ENCODE data around the gene LBHD2. TPM values are rescaled to one million over a fixed set of nuclear protein-coding genes. Genes with fewer than 3 reads are reported as not detected.

Gene LBHD2
- total RNA-seq, 1 donor from 2014 or later: 3.1 TPM

- DNase-seq (ENCODE audit: low spot score): no peak
Observed at GRCh38 chr14:103068351-103069073, 15.5 kb upstream of the LBHD2 start.

DNA sequence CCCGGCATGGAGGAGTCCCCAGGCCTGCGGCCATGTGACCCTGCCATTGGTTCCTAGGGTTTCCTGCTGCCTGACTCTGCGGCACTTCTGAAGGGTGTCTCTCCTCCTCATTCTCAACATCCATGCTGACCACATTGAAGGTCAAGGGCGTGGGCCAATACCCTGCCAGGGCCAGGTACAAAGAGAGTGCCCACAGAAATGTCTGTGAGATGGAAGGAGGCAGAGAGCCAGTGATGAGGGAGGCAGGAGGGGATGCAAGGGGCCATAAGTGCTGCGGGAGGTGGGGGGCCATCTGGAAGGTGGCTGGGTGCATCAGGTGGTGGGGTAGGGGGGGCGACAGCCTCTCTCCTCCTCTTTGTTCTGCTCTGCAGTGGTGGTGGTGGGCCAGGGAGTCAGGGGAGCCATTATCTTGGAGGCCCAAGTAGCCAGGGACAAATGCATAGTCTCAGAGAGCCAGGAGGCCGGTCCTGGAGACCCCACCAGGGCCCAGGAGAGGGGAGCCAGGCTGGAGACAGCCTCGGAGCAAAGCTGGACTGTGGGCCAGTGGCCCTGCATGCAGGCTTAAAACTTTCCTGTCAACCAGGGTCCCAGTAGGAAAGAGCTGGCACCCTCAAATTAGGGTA is 13.6 kb upstream of the LBHD2 start:
- DNase-seq (ENCODE audit: low spot score): peak; percentile 85

DNA sequence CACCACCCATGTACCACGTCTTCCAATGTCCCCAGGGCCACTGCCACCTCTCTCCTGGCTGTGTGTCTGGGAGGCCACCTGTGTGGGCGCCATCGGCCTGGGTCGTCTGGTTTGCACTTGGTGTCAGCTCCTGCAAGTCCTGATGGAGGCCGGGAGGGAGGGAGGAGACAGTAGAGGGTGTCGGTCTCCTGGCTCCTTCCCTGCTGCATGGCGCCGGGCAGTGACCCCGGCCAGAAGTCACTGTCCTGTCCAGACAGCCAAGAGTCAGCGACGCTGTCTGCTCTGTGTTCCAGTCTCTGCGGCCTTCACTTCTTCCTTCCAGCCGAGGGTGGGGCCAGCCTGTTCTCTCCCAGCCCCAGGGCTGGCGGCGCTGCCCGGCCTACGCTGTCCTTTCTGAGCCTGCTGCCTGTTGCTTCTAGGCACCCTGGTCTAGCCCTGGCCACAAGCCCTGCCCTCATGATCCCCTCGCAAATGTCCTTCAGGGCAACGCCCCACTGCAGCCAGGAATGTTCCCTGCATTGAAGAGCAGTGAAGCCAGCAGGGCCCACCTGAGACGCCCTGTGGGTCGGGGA is 13.0 kb upstream of the LBHD2 start:
- peak; percentile 84 for DNase-seq (ENCODE audit: low spot score)

DNA sequence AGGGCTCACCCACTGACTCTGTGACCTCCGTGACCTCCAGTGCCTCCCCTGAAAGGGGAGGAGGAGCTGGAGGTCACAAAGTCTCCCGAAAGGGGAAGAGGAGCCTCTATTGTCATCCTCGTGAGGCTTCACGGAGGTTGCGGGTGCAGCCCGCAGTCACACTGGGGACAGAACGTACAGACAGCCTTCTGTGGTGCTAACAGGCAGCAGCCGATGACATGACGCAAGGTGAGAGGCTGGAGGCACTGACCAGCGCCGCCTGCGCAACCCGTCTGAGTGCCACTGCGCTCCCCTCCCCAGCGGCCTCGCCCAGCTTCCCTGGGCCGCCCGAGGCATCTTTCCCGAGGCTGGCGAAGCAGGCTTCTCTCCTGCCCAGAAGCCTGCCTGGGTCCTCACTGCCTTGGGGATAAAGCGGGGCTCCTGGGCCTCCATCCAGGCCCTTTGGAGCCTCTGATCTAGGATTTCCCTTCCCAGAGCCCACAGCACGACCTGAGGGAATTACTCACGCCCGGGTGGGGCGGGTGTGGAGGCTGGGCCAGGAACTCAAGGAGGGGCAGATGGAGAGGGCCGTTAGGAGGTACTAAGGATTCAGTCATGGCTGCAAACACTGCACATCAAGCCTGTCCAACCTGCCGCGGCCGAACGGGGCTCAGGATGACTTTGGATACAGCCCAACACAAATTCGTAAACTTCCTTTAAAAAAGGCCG is 12.3 kb upstream of the LBHD2 start:
- peak; percentile 88 for DNase-seq (ENCODE audit: low spot score)

DNA sequence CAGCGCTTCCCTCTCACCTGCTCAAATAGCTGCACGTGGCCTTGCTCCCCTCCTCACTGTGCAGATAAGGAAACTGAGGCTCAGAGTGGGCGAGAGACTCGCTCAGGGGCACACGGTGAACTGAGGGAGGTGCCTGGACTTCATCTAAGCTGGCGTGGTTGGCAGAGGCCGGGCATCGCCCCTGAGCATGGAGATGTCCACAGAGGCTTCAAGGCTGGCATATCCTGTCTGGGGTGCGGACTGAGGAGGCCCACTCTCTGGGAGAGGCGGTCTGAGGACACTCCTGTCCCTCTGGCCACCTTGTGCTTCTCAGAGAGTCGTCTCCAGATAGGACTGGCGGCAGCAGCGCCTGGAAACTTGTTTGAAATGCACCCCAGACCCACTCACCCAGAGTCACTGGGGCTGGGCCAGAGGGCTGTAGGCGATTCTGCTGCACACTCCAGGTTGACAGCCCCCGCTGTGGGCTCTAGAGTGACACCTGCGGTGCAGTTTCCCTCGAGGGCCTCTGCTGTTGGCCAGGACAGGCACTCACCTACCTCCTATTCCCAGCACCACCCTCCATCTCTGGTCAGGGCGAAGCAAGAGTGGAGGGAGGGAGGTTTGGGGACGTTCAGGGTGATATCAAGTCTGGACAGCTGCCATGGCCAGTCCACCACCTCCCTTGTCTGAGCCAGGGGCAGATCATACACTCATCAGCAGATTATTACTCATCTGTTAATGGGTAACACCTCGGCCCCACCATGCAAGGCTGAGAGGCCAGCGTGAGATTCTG is 11.2 kb upstream of the LBHD2 start:
- DNase-seq (ENCODE audit: low spot score): peak; percentile 85

DNA sequence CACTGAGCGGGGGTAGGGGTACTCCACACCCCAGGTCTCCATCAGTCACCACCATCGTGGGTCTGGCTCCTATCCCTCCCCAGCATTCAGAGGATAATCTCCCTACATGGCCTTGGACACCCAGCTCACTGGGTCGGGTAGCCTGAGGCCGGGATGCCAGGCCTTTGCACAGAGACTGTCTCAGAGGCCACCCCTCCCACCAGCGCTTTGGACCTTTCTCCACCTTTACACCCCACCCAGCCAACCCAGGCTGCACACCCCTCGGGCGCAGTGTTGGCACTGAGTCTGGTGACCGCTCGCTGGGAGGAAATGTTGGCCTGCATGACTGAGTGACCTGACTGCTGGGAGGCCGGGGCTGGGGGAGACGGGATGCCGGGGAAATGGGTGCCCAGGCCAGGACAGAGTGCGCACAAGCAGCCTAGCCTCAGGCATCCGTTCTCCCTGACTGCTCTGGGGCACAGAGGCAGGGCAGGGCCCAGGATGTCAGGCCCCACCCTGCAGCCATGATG is 10.6 kb upstream of the LBHD2 start:
- peak; percentile 89 for DNase-seq (ENCODE audit: low spot score)

DNA sequence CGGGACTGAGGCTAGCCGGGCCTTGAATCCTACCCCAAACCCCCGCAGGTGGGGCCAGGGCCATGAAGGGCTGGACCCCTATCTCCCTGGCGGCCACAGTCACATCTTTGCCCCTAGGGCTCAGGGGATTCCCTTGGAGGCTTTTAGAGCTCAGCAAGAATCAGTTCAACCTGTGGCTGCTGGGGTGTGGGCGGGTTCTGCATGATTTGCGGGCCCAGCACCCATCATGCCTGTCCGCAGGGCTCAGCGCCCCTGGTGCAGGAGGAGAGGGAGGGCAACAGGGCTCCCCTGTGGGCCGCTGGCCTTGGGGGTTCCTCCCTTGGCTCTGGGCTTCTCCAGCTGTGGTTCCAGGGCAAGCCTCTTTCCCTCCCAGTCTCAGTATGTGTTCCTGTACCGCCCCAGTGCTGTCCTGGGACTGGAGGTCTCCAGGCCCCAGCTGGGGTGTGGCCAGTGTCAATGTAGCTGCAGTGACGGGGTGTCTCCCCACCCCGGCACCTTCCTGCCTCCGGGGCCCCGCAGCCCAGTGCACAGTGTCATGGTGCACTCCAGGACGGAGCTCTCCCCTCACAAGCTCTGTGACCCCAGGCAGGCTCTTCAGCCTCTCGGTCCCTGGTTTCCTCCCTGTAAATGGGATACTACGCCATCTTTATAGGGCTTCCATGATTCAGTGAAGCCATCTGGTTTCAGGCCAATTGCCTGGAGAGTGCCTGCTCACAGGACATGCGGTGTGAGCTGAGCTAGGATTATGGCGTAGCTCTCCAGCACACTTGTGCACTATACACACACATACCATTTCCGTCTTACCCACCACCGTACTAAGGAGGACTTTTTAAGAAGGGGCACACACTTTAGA is 9.9 kb upstream of the LBHD2 start:
- DNase-seq (ENCODE audit: low spot score): peak; percentile 86

DNA sequence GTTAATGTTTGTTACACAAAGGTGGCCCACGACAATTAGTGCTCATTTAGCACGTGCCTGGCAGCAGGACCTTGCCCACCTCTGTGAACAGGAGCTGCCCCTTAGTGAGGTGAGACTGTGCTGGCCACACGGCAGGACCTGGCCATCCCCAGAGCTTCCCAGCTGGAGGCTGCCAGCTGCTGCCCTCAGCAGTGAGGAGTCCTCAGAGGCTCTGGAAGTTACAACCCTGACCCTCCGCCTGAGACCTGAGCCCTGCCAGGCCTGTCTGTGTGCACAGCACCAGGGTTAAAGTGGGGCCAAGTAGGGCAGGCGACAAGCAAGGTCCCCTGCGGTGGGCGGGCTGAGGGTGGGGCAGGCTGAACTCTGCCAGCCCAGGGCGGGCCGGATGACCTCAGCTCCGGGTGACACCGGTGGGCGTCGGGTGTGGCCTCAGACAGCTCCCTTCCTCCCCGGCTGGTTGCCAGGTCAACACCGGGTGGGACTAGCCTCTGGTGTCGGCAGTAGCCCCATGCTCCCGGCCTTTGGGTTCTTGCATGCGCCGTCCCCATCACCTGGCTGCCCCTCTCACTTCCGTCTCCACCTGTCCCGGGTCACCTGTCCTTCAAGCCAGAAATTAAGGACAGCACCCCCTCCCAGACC is 9.2 kb upstream of the LBHD2 start:
- no peak for DNase-seq (ENCODE audit: low spot score)

DNA sequence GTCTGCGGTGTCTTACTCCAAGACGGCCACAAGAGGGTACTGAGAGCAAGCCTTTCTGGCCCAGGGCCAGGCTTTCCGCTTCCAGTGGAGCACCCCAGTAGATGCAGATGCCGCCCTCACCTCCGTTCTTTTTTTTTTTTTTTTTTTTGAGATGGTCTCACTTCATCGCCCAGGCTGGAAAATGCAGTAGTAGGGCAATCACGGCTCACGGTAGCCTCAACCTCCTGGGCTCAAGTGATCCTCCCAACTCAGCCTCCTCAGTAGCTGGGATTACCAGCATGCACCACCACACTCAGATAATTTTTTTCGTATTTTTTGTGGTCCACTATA is 5.6 kb upstream of the LBHD2 start:
- DNase-seq (ENCODE audit: low spot score): no peak

GRCh38 chr14:103078860-103079587 is 5.0 kb upstream of the LBHD2 start:
- no peak for DNase-seq (ENCODE audit: low spot score)

GRCh38 chr14:103081951-103082350 is 2.1 kb upstream of the LBHD2 start:
- DNase-seq (ENCODE audit: low spot score): no peak

- DNase-seq (ENCODE audit: low spot score): no peak
Observed at GRCh38 chr14:103085106-103086091, 1.4 kb downstream of the LBHD2 start.

DNA sequence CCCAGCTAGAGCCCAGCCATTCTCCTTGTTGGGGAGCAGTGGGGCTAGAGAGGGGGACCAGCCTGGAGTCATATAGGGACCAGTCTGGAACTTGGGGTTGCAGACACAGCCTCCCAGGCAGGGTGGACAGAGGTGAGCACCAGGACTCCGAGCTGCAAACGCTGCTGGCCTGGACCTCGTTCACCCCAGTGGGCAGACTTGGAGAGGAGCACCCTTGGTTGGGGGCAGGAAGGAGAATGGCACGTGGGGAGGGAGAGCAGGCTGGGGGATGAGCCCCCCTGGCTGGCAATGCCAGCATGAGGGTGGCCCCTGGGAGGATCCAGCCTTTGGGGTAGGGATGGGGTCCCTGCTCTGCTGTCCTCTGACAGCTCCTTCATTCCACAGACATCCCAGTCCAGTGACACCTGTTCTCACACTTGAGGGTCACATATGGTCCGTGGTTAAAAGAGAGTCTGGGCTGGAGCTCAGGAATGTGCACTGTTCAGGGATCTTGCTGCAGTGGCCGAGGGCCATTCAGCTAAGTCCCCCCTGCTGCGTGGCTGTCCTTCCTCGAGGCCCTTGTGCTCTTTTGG is 2.8 kb downstream of the LBHD2 start:
- DNase-seq (ENCODE audit: low spot score): no peak

DNA sequence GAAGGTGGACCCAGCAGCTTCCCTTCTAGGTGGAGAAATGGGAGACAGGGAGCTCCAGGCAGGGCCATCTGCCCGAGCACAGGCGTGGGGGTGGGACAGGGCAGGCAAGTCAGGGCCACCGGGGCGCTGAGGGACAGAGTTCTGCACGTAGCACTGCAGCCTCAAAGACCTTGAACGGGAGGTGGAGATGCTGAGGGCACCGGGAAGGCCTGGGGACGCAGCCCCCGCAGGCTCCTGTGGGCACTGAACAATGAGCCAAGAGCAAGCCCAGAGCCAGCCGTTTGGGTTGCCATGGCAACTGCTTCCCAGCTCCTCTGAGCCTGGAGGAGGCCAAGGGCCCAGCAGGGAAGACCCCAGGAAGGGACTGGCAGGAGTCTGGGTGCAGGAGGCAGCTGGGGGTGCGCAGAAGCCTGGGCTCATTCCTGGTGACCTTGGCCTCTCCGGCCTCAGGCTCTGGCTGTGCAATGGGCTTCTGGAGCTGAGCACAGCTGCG is 3.4 kb downstream of the LBHD2 start:
- no peak for DNase-seq (ENCODE audit: low spot score)

- DNase-seq (ENCODE audit: low spot score): no peak
Observed at GRCh38 chr14:103088921-103089320, 4.9 kb downstream of the LBHD2 start.

GRCh38 chr14:103089386-103090335 is 5.7 kb downstream of the LBHD2 start:
- DNase-seq (ENCODE audit: low spot score): no peak
